Karpas-422 (cell line): ENCODE results near the gene ELP1. TPM values are rescaled to one million over a fixed set of nuclear protein-coding genes. Genes with fewer than 3 reads are reported as not detected.

ENCODE experiments used
- DNase-seq: peaks from one replicate; pipeline ENCODE4 v3.0.0-alpha.2; 2015
- H2AFZ ChIP-seq: fragments of 200-600 bp; sonication (generic); 2 replicates; pipeline ENCODE4 v1.6.1; 2014; ENCODE audit warnings: antibody characterized with exemption, low read length, mixed read lengths
- H3K27ac ChIP-seq: fragments of 200-600 bp; sonication (generic); 2 replicates; pipeline ENCODE4 v1.5.1; 2014; ENCODE audit warnings: mild to moderate bottlenecking, low read length, moderate library complexity
- H3K27me3 ChIP-seq: fragments of 200-600 bp; sonication (generic); 2 replicates; pipeline ENCODE4 v1.6.1; 2014; ENCODE audit warnings: low read length, mixed read lengths
- H3K36me3 ChIP-seq: fragments of 200-600 bp; sonication (generic); 2 replicates; pipeline ENCODE4 v1.6.1; 2014; ENCODE audit warnings: low read length, mixed read lengths; ENCODE audit not compliant: insufficient read depth
- H3K4me1 ChIP-seq: fragments of 200-600 bp; sonication (generic); 2 replicates; pipeline ENCODE4 v1.6.1; 2014; ENCODE audit warnings: mild to moderate bottlenecking, low read length, mixed read lengths
- H3K4me2 ChIP-seq: fragments of 200-600 bp; sonication (generic); 2 replicates; pipeline ENCODE4 v1.6.1; 2014; ENCODE audit warnings: low read length, low read depth, mild to moderate bottlenecking; ENCODE audit not compliant: poor library complexity, severe bottlenecking
- H3K4me3 ChIP-seq: fragments of 200-600 bp; sonication (generic); 2 replicates; pipeline ENCODE4 v1.5.1; 2014; ENCODE audit warnings: mild to moderate bottlenecking, antibody characterized with exemption, low read length, mixed read lengths
- H3K79me2 ChIP-seq: fragments of 200-600 bp; sonication (generic); 2 replicates; pipeline ENCODE4 v1.6.1; 2014; ENCODE audit warnings: mild to moderate bottlenecking, low read length, mixed read lengths
- H3K9ac ChIP-seq: fragments of 200-600 bp; sonication (generic); 2 replicates; pipeline ENCODE4 v1.6.0; 2014; ENCODE audit warnings: low read length
- H3K9me2 ChIP-seq: fragments of 200-600 bp; sonication (generic), shearing (Covaris generic); replicated peaks from 2 replicates; pipeline ENCODE4 v1.6.0; 2014; ENCODE audit warnings: mild to moderate bottlenecking, low read length, moderate library complexity; ENCODE audit not compliant: insufficient read depth
- H3K9me3 ChIP-seq: fragments of 300-700, 200-600 bp; sonication (generic); 2 replicates; pipeline ENCODE4 v1.6.1; 2014; ENCODE audit warnings: low read length, mixed read lengths
- H4K20me1 ChIP-seq: fragments of 200-600 bp; sonication (generic); 2 replicates; pipeline ENCODE4 v1.6.1; 2014; ENCODE audit warnings: mild to moderate bottlenecking, antibody characterized with exemption, low read length, low read depth; ENCODE audit not compliant: insufficient read depth
- total RNA-seq: library from RNA; depleted of rRNA; stranded (reverse); fragments of >200 nt; shearing (Covaris generic); gene quantifications from 2 replicates; pipeline ENCODE4 v1.2.3, GENCODE V29; 2014; ENCODE audit warnings: low replicate concordance

Gene ELP1
- total RNA-seq, 1 experiment from 2014 or later, result 60.3 TPM

DNA sequence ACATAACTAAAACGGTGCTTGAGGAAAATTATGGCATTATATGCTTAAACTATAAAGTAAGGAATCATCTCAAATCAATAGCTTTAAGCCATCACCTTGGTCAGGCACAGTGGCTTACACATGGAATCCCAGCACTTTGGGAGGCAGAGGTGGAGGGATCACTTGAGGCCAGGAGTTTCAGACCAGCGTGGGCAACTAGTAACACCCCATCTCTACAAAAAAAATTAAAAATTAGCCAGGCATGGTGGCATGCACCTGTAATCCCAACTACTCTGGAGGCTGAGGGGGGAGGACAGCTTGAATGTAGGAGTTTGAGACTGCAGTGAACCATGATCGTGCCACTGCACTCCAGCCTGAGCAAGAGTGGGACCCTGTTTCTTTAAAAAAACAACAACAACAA is 49.2 kb downstream of the ELP1 start:
- H3K4me1 ChIP-seq, result peaks cover 19% of the 10 kb centered on the region
- H3K4me2 ChIP-seq, result no peak overlapping the region
- H3K36me3 ChIP-seq, result peaks cover 21% of the 10 kb centered on the region; the same call in 1 of the 2 replicates
- H3K79me2 ChIP-seq, result peaks cover 14% of the 10 kb centered on the region
- no peak overlapping the region for H3K9ac ChIP-seq
- no peak overlapping the region for H3K27ac ChIP-seq
- H3K4me3 ChIP-seq, result no peak overlapping the region
- DNase-seq, result no peak
- H3K9me2 ChIP-seq, result no peaks in the 10 kb centered on the region
- H4K20me1 ChIP-seq, result no peaks in the 10 kb centered on the region
- H3K9me3 ChIP-seq, result no peaks in the 10 kb centered on the region
- no peak overlapping the region for H2AFZ ChIP-seq
- no peaks in the 10 kb centered on the region for H3K27me3 ChIP-seq

DNA sequence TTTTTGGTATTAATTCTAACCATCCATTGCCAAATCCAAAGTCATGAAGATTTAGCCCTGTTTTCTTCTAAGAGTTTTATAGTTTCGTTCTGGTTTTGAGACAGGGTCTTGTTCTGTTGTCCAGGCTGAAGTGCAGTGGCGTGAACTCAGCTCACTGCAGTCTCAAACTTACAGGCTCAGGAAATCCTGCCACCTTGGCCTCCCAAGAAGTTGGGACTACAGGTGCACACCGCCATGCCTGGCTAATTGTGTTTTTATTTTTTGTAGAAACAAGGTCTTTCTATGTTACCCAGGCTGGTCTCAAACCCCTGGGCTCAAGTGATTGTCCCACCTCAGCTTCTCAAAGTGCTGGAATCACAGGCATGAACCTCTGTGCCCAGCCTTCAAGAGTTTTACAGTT is 50.8 kb downstream of the ELP1 start:
- Histone ChIP-seq H3K9me3 (no peaks in the 10 kb centered on the region), H2AFZ (no peak overlapping the region), H3K4me3 (no peak overlapping the region), H3K27me3 (no peaks in the 10 kb centered on the region), H3K9ac (no peak overlapping the region), H3K36me3 (peaks cover 22% of the 10 kb centered on the region; the same call in 1 of the 2 replicates), H3K79me2 (peaks cover 14% of the 10 kb centered on the region), H4K20me1 (no peaks in the 10 kb centered on the region), H3K27ac (no peak overlapping the region), H3K4me2 (no peak overlapping the region), H3K4me1 (peaks cover 19% of the 10 kb centered on the region), H3K9me2 (no peaks in the 10 kb centered on the region)
- DNase-seq, result no peak

DNA sequence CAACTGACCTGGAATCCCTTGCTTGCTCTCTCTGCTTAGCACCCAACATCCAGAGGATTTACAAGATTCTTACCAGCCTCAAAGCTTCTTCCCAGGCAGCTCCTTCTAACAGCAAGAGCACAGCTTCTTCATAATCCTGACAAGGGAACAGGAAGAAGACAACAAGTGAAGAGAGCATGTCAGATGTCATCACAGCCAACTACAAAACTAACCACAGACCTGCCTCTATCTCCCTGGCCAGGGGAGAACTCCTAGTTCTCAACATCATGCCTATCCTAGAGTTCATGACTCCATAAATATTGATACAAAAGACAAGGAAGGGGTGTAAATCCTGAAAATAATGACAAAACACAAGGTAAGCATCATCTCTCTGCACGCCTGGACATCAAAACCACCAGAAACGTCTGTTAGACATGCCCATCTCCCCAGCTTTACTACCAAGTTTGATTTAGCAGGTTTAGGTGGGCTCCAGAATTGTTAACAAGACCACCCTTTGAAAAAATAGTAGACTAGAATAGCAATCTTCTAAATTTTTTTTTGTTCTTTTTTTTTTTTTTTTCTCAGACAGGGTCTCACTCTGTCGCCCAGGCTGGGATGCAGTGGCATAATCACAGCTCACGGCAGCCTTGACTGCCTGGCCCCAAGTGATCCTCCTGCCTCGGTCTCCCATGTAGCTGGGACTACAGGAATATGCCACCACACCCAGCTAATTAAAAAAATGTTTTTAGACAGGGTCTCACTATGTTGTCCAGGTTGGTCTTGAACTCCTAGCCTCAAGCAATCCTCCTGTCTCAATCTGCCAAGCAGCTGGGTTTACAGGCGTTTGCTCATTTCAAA is 51.7 kb downstream of the ELP1 start:
- Histone ChIP-seq H2AFZ (no peak overlapping the region), H4K20me1 (no peaks in the 10 kb centered on the region), H3K4me3 (no peak overlapping the region), H3K9me3 (no peaks in the 10 kb centered on the region), H3K79me2 (peaks cover 14% of the 10 kb centered on the region), H3K36me3 (peaks cover 22% of the 10 kb centered on the region; the same call in 1 of the 2 replicates), H3K4me2 (no peak overlapping the region), H3K4me1 (peaks cover 19% of the 10 kb centered on the region), H3K27me3 (no peaks in the 10 kb centered on the region), H3K9me2 (no peaks in the 10 kb centered on the region), H3K9ac (no peak overlapping the region), H3K27ac (no peak overlapping the region)
- no peak for DNase-seq

DNA sequence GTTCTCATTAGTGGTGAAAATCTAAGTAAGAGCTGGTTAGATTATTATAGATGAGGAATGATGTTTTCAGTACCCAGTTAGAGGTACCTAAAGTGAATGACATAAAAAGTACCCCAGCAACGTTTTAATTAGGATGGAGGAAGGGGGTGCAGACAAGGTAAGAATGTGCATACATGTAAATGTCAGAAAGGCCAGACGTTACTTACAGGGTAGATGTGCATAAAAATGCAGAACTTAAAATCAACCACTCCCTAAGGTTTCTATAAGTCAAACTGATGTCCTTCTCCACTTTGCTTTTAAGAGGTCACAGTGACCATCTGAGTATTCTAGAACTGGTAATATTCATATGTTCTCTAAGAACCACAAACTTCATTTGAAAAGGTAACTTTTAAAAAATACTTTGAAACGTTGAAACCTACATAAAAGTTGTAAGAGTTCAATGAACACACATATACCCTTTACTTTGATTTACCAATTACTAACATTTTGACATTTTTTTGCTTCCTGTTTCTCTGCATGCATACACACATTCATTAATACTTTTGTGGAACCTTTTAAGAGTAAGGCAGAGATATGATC is 53.1 kb downstream of the ELP1 start:
- no peaks in the 10 kb centered on the region for H3K9me3 ChIP-seq
- H3K79me2 ChIP-seq, result peaks cover 14% of the 10 kb centered on the region
- no peak overlapping the region for H2AFZ ChIP-seq
- H3K4me2 ChIP-seq, result no peak overlapping the region
- H3K27ac ChIP-seq, result no peak overlapping the region
- H4K20me1 ChIP-seq, result no peaks in the 10 kb centered on the region
- H3K27me3 ChIP-seq, result no peaks in the 10 kb centered on the region
- H3K4me3 ChIP-seq, result no peak overlapping the region
- H3K4me1 ChIP-seq, result peaks cover 10% of the 10 kb centered on the region
- no peak overlapping the region for H3K9ac ChIP-seq
- DNase-seq, result no peak
- no peaks in the 10 kb centered on the region for H3K9me2 ChIP-seq
- peaks cover 25% of the 10 kb centered on the region; the same call in 1 of the 2 replicates for H3K36me3 ChIP-seq

DNA sequence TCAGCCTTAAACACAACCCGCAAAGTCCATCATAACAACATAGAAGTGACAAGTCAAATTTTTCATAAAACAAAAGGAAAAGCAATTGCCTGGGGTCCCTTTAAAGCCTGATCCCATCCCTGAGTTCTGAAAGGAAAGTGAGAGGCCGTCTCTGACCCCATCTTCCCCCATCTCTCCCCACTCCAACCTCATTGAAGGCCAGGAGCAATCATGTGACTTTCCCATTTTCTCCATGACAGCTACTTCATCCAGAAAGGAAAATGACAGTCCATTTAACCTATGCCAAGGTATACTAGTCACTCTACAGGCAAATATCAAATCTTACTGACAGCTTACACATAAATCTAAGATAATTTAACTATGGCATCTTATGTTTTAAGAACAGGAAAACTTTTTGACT is 56.4 kb downstream of the ELP1 start:
- Histone ChIP-seq H3K4me3 (no peak overlapping the region), H2AFZ (no peak overlapping the region), H3K9me3 (no peaks in the 10 kb centered on the region), H3K27me3 (no peaks in the 10 kb centered on the region), H4K20me1 (no peaks in the 10 kb centered on the region), H3K9ac (no peak overlapping the region), H3K27ac (no peak overlapping the region), H3K79me2 (no peaks in the 10 kb centered on the region), H3K9me2 (no peaks in the 10 kb centered on the region), H3K36me3 (peaks cover 53% of the 10 kb centered on the region), H3K4me1 (no peaks in the 10 kb centered on the region), H3K4me2 (no peak overlapping the region)
- DNase-seq, result no peak

DNA sequence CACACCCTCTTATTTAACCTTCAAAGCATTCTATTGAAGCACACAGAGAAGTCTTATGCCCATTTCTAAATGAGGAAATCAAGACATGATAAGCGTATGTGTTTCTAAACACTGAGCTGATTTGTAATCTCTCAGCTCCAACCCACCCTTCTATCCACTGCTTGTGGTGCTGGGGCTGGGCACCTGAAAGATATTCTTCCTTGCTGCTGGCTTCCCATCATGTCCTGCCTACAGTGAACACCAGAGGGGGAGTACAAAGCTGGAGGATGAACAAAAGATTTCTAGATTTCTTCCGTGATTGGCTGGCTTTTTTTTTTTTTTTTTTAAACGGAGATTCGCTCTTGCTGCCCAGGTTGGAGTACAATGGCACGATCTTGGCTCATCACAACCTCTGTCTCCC is 57.5 kb downstream of the ELP1 start:
- H3K4me3 ChIP-seq, result no peak overlapping the region
- H3K27ac ChIP-seq, result no peak overlapping the region
- no peak overlapping the region for H2AFZ ChIP-seq
- H4K20me1 ChIP-seq, result no peaks in the 10 kb centered on the region
- no peaks in the 10 kb centered on the region for H3K9me2 ChIP-seq
- DNase-seq, result no peak
- no peaks in the 10 kb centered on the region for H3K79me2 ChIP-seq
- H3K27me3 ChIP-seq, result no peaks in the 10 kb centered on the region
- H3K4me2 ChIP-seq, result no peak overlapping the region
- H3K9me3 ChIP-seq, result no peaks in the 10 kb centered on the region
- H3K9ac ChIP-seq, result no peak overlapping the region
- H3K4me1 ChIP-seq, result no peaks in the 10 kb centered on the region
- H3K36me3 ChIP-seq, result peaks cover 56% of the 10 kb centered on the region

DNA sequence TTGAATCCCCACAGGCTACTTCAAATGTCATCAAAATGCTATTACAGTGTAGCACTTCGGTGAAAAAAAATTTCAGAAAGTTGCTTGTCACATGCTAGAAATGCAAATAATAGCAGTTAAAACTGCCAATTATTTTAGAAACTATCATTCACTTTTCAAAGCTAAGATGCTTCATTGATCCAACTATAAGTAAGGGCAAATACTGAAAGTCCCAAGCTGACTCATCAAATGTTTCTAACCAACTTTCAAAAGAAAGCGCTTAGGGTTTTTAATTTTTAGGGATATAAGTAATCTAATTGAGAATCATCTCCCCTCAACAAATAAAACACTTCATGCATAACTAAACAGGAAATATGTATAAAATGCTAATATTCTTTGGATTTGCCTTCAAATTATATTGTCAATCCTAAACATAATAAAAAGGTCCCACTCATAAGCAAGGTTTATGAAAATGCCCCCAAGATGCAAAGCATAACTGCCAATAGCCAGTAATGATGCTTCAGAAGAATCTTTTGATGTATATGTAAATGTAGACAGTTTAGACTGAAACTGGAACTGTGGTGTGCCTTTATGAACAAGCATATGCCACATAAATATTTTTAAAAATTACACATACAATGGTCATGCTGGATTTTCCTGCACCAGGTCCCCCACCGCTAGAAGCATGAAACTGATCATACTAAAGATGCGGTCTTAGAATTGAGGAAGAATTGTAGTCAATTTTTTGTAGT is 59.7 kb downstream of the ELP1 start:
- H3K27ac ChIP-seq, result no peak overlapping the region
- no peak for DNase-seq

DNA sequence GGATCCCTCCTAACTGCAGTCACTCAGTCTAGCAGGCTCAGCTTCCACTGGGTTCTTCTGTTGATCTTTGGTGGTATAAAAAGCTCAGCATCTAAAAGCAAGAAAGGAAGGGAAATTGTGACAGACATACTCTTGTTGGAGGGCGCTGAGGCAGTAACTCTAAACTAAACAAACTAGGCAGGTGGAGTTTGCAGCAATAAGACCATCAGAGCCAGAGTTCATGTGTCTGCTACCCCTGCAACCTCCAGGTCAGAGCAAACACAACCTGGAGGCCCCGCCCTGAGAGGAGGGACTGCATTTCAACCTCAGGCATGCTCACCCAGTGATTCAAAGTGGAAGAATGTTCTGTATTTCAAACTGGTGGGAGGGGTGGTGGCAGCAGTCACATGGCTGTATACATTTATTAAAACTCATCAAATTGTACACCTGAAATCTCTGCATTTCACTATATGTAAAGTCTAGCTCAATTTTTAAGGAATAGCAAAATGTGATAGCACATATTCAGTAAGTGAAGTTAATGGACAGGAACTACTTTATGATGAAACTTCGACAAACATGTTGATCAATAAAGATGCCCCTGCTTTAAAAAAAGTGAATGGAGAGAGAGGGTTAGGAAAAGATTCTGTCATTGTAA is 64.7 kb downstream of the ELP1 start:
- H3K4me2 ChIP-seq, result no peak overlapping the region
- no peaks in the 10 kb centered on the region for H3K9me2 ChIP-seq
- H3K4me3 ChIP-seq, result no peak overlapping the region
- H3K9me3 ChIP-seq, result no peaks in the 10 kb centered on the region
- H3K36me3 ChIP-seq, result peaks cover 44% of the 10 kb centered on the region
- H3K79me2 ChIP-seq, result no peaks in the 10 kb centered on the region
- H3K9ac ChIP-seq, result no peak overlapping the region
- H4K20me1 ChIP-seq, result no peaks in the 10 kb centered on the region
- no peak overlapping the region for H3K27ac ChIP-seq
- no peak overlapping the region for H2AFZ ChIP-seq
- DNase-seq, result no peak
- H3K4me1 ChIP-seq, result no peaks in the 10 kb centered on the region
- H3K27me3 ChIP-seq, result no peaks in the 10 kb centered on the region

More for the DNA sequence above, 59.7 kb downstream of the ELP1 start:
- Histone ChIP-seq H3K27me3 (no peaks in the 10 kb centered on the region), H3K9me3 (no peaks in the 10 kb centered on the region), H3K79me2 (no peaks in the 10 kb centered on the region), H2AFZ (no peak overlapping the region), H3K9me2 (no peaks in the 10 kb centered on the region), H3K9ac (no peak overlapping the region), H3K4me3 (no peak overlapping the region), H3K4me2 (no peak overlapping the region), H3K4me1 (no peaks in the 10 kb centered on the region), H3K36me3 (peaks cover 57% of the 10 kb centered on the region), H4K20me1 (no peaks in the 10 kb centered on the region)
